GM12878 (cell line): ENCODE data around the gene PLGRKT.

Source experiments
- EZH2 ChIP-seq: IDR thresholded peaks from 2 replicates; pipeline ENCODE4 v1.6.1; 2012; ENCODE audit warnings: low read depth, mild to moderate bottlenecking, control low read depth, inconsistent platforms, low read length, borderline replicate concordance; ENCODE audit not compliant: control insufficient read depth
- FOXM1 ChIP-seq: IDR thresholded peaks from 2 replicates; pipeline ENCODE4 v1.6.1; 2012; ENCODE audit warnings: low read depth, mild to moderate bottlenecking, inconsistent platforms, low read length, moderate library complexity
- HDGF ChIP-seq: fragments of 450-650 bp; IDR thresholded peaks from 2 replicates; pipeline ENCODE4 v1.6.1; 2016; ENCODE audit warnings: antibody characterized with exemption
- JUNB ChIP-seq: IDR thresholded peaks from 2 replicates; pipeline ENCODE4 v1.6.1; 2016; ENCODE audit warnings: antibody characterized with exemption, mild to moderate bottlenecking
- MTA2 ChIP-seq: fragments of 450-650 bp; IDR thresholded peaks from 2 replicates; pipeline ENCODE4 v1.6.1; 2016; ENCODE audit warnings: low read depth, mild to moderate bottlenecking, moderate library complexity
- POLR2AphosphoS2 ChIP-seq: IDR thresholded peaks from 2 replicates; pipeline ENCODE4 v1.6.1; 2011; ENCODE audit warnings: low read depth, mild to moderate bottlenecking, low read length, improper control_type of control experiment, moderate library complexity
- SMC3 ChIP-seq: IDR thresholded peaks from 2 replicates; pipeline ENCODE4 v1.6.1; 2011; ENCODE audit warnings: low read length, improper control_type of control experiment, borderline replicate concordance
- ZBED1 ChIP-seq: IDR thresholded peaks from 2 replicates; pipeline ENCODE4 v1.6.1; 2016; ENCODE audit warnings: borderline replicate concordance
- TF ChIP-seq, protein P1 (sequence below), 3 experiments: IDR thresholded peaks in 2 of 3; conservative IDR thresholded peaks in 1 of 3; 2 replicates each; pipeline ENCODE4 v1.5.1; 2011; ENCODE audit warnings: low read depth in 3 of 3, low read length in 3 of 3, mild to moderate bottlenecking in 3 of 3, control low read depth in 2 of 3, moderate library complexity in 2 of 3, inconsistent platforms in 1 of 3, mixed read lengths in 1 of 3; ENCODE audit not compliant: control insufficient read depth in 2 of 3, insufficient read depth in 1 of 3; ENCODE audit errors: extremely low read depth in 1 of 3
- TF ChIP-seq, protein P2 (sequence below): fragments of 450-650 bp; IDR thresholded peaks from 2 replicates; pipeline ENCODE4 v1.6.1; 2016; ENCODE audit warnings: mild to moderate bottlenecking

DNA sequence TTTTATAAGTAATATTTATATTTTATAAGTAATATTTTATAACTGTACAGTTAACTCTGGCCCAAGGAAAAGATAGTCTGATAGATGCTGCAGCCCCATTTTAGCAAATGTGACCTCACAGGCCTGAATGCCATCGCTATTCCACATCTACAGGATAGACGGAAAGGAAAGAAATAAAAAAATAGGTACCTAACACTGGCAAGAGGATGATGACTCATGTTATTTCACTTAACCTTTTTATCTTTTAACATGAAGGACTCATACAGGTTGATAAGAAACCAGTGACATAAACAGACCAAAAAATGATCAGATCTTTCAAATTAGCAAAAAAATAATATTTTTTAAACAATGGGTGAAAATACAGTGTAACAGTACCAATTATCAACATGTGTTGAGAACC lies 15.3 kb upstream of the PLGRKT start:
- TF ChIP-seq, protein P1, sequence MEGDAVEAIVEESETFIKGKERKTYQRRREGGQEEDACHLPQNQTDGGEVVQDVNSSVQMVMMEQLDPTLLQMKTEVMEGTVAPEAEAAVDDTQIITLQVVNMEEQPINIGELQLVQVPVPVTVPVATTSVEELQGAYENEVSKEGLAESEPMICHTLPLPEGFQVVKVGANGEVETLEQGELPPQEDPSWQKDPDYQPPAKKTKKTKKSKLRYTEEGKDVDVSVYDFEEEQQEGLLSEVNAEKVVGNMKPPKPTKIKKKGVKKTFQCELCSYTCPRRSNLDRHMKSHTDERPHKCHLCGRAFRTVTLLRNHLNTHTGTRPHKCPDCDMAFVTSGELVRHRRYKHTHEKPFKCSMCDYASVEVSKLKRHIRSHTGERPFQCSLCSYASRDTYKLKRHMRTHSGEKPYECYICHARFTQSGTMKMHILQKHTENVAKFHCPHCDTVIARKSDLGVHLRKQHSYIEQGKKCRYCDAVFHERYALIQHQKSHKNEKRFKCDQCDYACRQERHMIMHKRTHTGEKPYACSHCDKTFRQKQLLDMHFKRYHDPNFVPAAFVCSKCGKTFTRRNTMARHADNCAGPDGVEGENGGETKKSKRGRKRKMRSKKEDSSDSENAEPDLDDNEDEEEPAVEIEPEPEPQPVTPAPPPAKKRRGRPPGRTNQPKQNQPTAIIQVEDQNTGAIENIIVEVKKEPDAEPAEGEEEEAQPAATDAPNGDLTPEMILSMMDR (IDR thresholded peaks at IDR 0.05 in 2 of 3, conservative IDR thresholded peaks at IDR 0.05 in 1 of 3; ENCODE audit: control insufficient read depth in 2 of 3, extremely low read depth in 1 of 3, insufficient read depth in 1 of 3, low read depth in 3 of 3, low read length in 3 of 3), result no peak
- TF ChIP-seq HDGF, result no peak
- TF ChIP-seq ZBED1, result no peak
- no peak for TF ChIP-seq FOXM1
- no peak for TF ChIP-seq JUNB
- no peak for TF ChIP-seq SMC3
- no peak for TF ChIP-seq POLR2AphosphoS2
- no peak for TF ChIP-seq MTA2
- TF ChIP-seq EZH2, result no peak
- TF ChIP-seq, protein P2, sequence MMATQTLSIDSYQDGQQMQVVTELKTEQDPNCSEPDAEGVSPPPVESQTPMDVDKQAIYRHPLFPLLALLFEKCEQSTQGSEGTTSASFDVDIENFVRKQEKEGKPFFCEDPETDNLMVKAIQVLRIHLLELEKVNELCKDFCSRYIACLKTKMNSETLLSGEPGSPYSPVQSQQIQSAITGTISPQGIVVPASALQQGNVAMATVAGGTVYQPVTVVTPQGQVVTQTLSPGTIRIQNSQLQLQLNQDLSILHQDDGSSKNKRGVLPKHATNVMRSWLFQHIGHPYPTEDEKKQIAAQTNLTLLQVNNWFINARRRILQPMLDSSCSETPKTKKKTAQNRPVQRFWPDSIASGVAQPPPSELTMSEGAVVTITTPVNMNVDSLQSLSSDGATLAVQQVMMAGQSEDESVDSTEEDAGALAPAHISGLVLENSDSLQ, result no peak
